Ovary (tissue), 3 donors: ENCODE results near the gene TM9SF4.

ENCODE experiments used
- CTCF ChIP-seq, 3 donors: fragments of 450-650 bp in 2 of 3; fragments of 200-600 bp in 1 of 3; IDR thresholded peaks; one replicate each; pipeline versions ENCODE4 v1.5.1 to v1.8.0; 2016 to 2022; ENCODE audit warnings: antibody characterized with exemption in 3 of 3, mild to moderate bottlenecking in 1 of 3
- POLR2A ChIP-seq: fragments of 450-650 bp; IDR thresholded peaks from one replicate; pipeline ENCODE4 v1.6.1; 2017; ENCODE audit warnings: antibody characterized with exemption, mild to moderate bottlenecking, moderate library complexity
- donor health status: DM: no; HTN: no; CAD: no.

GRCh38 chr20:32116079-32116521, 6.6 kb downstream of the TM9SF4 start:
- no peak for TF ChIP-seq CTCF (IDR thresholded peaks at IDR 0.05)
- TF ChIP-seq POLR2A: no peak
